Measurements from ENCODE around the gene POLD3. TPM values are rescaled to one million over a fixed set of nuclear protein-coding genes. Genes with fewer than 3 reads are reported as not detected.

POLD3 gene
- total RNA-seq, 4 donors from 2014 or later = 9.1 to 18.7 (median 12.4) TPM

- Histone ChIP-seq H3K27ac (no peak overlapping the region), H3K4me3 (no peak overlapping the region), H3K36me3 (no peaks in the 10 kb centered on the region), H3K4me1 (peaks cover 0 to 43% (median 12%) of the 10 kb centered on the region in 3 donors), H3K27me3 (no peaks in the 10 kb centered on the region), H3K9me3 (no peaks in the 10 kb centered on the region)
- TF ChIP-seq EP300 (IDR thresholded peaks at IDR 0.05) (no peak), POLR2AphosphoS5 (IDR thresholded peaks at IDR 0.05) (no peak), CTCF (IDR thresholded peaks at IDR 0.05) (no peak), POLR2A (IDR thresholded peaks at IDR 0.05) (no peak)
- ATAC-seq = no peak
Measured at GRCh38 chr11:74685338-74685737, 93.0 kb downstream of the POLD3 start.

- no peaks in the 10 kb centered on the region for H3K9me3 ChIP-seq
- H3K36me3 ChIP-seq = no peaks in the 10 kb centered on the region
- ATAC-seq = no peak
- H3K4me3 ChIP-seq = no peak overlapping the region
- H3K27ac ChIP-seq = no peak overlapping the region
- H3K27me3 ChIP-seq = no peaks in the 10 kb centered on the region
- H3K4me1 ChIP-seq = peaks cover 0 to 38% (median 12%) of the 10 kb centered on the region in 3 donors
- WGBS, 2 donors (ENCODE audit: low coverage in 1 of 2) = 85 to 94% methylated on average over 3 of the region's 3 CpGs
- no peak for TF ChIP-seq EP300 (IDR thresholded peaks at IDR 0.05)
- no peak for TF ChIP-seq POLR2AphosphoS5 (IDR thresholded peaks at IDR 0.05)
- TF ChIP-seq CTCF (IDR thresholded peaks at IDR 0.05) = no peak
- TF ChIP-seq POLR2A (IDR thresholded peaks at IDR 0.05) = no peak
Measured at GRCh38 chr11:74685905-74686304, 93.5 kb downstream of the POLD3 start.

GRCh38 chr11:74686792-74687191, 94.4 kb downstream of the POLD3 start:
- peaks cover 0 to 29% (median 10%) of the 10 kb centered on the region in 3 donors for H3K4me1 ChIP-seq
- H3K36me3 ChIP-seq = no peaks in the 10 kb centered on the region
- TF ChIP-seq EP300 (IDR thresholded peaks at IDR 0.05) (no peak), POLR2AphosphoS5 (IDR thresholded peaks at IDR 0.05) (no peak), POLR2A (IDR thresholded peaks at IDR 0.05) (no peak), CTCF (IDR thresholded peaks at IDR 0.05) (no peak)
- H3K27me3 ChIP-seq = no peaks in the 10 kb centered on the region
- H3K9me3 ChIP-seq = no peaks in the 10 kb centered on the region
- no peak for ATAC-seq
- WGBS, 2 donors (ENCODE audit: low coverage in 1 of 2) = 68% methylated on average over 4 of the region's 4 CpGs; no CpG with 5 or more reads in 1 of the 2 donors
- H3K4me3 ChIP-seq = no peak overlapping the region
- H3K27ac ChIP-seq = no peak overlapping the region

- WGBS, 2 donors (ENCODE audit: low coverage in 1 of 2) = 64 to 72% methylated on average over 3 to 6 of the region's 6 CpGs
- Histone ChIP-seq H3K36me3 (no peaks in the 10 kb centered on the region), H3K4me3 (no peak overlapping the region), H3K9me3 (no peaks in the 10 kb centered on the region), H3K27ac (no peak overlapping the region), H3K4me1 (peaks cover 0 to 22% (median 5%) of the 10 kb centered on the region in 3 donors), H3K27me3 (no peaks in the 10 kb centered on the region)
- no peak for ATAC-seq
- TF ChIP-seq POLR2AphosphoS5 (IDR thresholded peaks at IDR 0.05) (no peak), POLR2A (IDR thresholded peaks at IDR 0.05) (no peak), EP300 (IDR thresholded peaks at IDR 0.05) (no peak), CTCF (IDR thresholded peaks at IDR 0.05) (no peak)
Measured at GRCh38 chr11:74687237-74688023, 95.0 kb downstream of the POLD3 start.

GRCh38 chr11:74689666-74690065, 97.3 kb downstream of the POLD3 start:
- TF ChIP-seq CTCF (IDR thresholded peaks at IDR 0.05) = no peak
- no peak for TF ChIP-seq POLR2AphosphoS5 (IDR thresholded peaks at IDR 0.05)
- no peak for TF ChIP-seq POLR2A (IDR thresholded peaks at IDR 0.05)
- no peak for TF ChIP-seq EP300 (IDR thresholded peaks at IDR 0.05)
- Histone ChIP-seq H3K9me3 (no peaks in the 10 kb centered on the region), H3K27ac (no peak overlapping the region), H3K27me3 (no peaks in the 10 kb centered on the region), H3K4me3 (no peak overlapping the region), H3K36me3 (no peaks in the 10 kb centered on the region), H3K4me1 (peaks cover 0 to 20% (median 0%) of the 10 kb centered on the region in 3 donors)
- WGBS, 2 donors (ENCODE audit: low coverage in 1 of 2) = 100% methylated on average over 2 of the region's 4 CpGs; no CpG with 5 or more reads in 1 of the 2 donors
- ATAC-seq = no peak

Data from gastroesophageal sphincter (tissue), 4 donors.